Dermis microvascular lymphatic vessel endothelial cell (primary cell): ENCODE measurements around the gene KIAA0586. TPM values are rescaled to one million over a fixed set of nuclear protein-coding genes. Genes with fewer than 3 reads are reported as not detected.
A peak's percentile ranks its signal among the peaks of the same experiment; 100 is the strongest.
"Not testable (repeated sequence)": the region's sequence is repeated elsewhere in the genome, so short reads cannot be mapped to it uniquely, and the experiment has no call there.

Source experiments
- DNase-seq, 2 donors: peaks; one replicate each; pipeline versions ENCODE4 v3.0.0 to v3.0.0-alpha.2; 2010; ENCODE audit warnings: low read depth in 2 of 2
- total RNA-seq: library from RNA; depleted of rRNA; stranded (reverse); fragments of >200 nt; gene quantifications from 2 replicates; pipeline ENCODE4 v1.2.1, GENCODE V29; 2014

KIAA0586 gene
- 15.2 and 17.1 TPM in 2 replicates for total RNA-seq

GRCh38 chr14:58427281-58428117 is at the start of gene KIAA0586, which contains the start of gene TIMM9:
Gene KIAA0586 (plus strand): TSS chr14:58427719. CDS start chr14:58428265, 546 bp downstream.
Gene TIMM9 (minus strand): TSS chr14:58427531. CDS start chr14:58411945, 15,586 bp downstream.
- peak; percentile 99 for DNase-seq

- no peak for DNase-seq
Measured at GRCh38 chr14:58390830-58391229, 36.7 kb upstream of the KIAA0586 start.

GRCh38 chr14:58395562-58395811 is 32.0 kb upstream of the KIAA0586 start:
- DNase-seq, result no peak

GRCh38 chr14:58395812-58396788 is 31.4 kb upstream of the KIAA0586 start, which contains the start of gene TOMM20L:
Gene TOMM20L (plus strand): TSS chr14:58395930. CDS start chr14:58395958, 28 bp downstream.
- DNase-seq, result peak; percentile 11 to 69

- DNase-seq, result no peak
Measured at GRCh38 chr14:58397156-58397555, 30.4 kb upstream of the KIAA0586 start.

- no peak for DNase-seq
Measured at GRCh38 chr14:58398495-58398894, 29.0 kb upstream of the KIAA0586 start.

- no peak for DNase-seq
Measured at GRCh38 chr14:58398895-58399294, 28.6 kb upstream of the KIAA0586 start.

- DNase-seq, result peak in 1 of 2 donors; percentile 7
Measured at GRCh38 chr14:58401587-58401986, 25.9 kb upstream of the KIAA0586 start.

GRCh38 chr14:58408681-58409215 is 18.8 kb upstream of the KIAA0586 start:
- no peak for DNase-seq

GRCh38 chr14:58414845-58415244 is 12.7 kb upstream of the KIAA0586 start:
- no peak for DNase-seq

- DNase-seq, result no peak
Measured at GRCh38 chr14:58415636-58416547, 11.6 kb upstream of the KIAA0586 start.

GRCh38 chr14:58416934-58417333 is 10.6 kb upstream of the KIAA0586 start:
- DNase-seq, result not testable (repeated sequence)

- peak in 1 of 2 donors; percentile 72 for DNase-seq
Measured at GRCh38 chr14:58426670-58427280, 744 bp upstream of the KIAA0586 start.

- peak; percentile 44 to 76 for DNase-seq
Measured at GRCh38 chr14:58428118-58428683, 682 bp downstream of the KIAA0586 start.

GRCh38 chr14:58430156-58430555 is 2.6 kb downstream of the KIAA0586 start:
- DNase-seq, result peak in 1 of 2 donors; percentile 3

GRCh38 chr14:58439476-58439875 is 12.0 kb downstream of the KIAA0586 start:
- DNase-seq, result no peak

GRCh38 chr14:58444627-58445026 is 17.1 kb downstream of the KIAA0586 start:
- DNase-seq, result no peak

- DNase-seq, result no peak
Measured at GRCh38 chr14:58455593-58456265, 28.2 kb downstream of the KIAA0586 start.

GRCh38 chr14:58460772-58461171 is 33.3 kb downstream of the KIAA0586 start:
- no peak for DNase-seq
